Renal cortex interstitium (tissue), 11 donors: ENCODE measurements around the gene STAG2. TPM values are rescaled to one million over a fixed set of nuclear protein-coding genes. Genes with fewer than 3 reads are reported as not detected.
"Not testable (repeated sequence)": the region's sequence is repeated elsewhere in the genome, so short reads cannot be mapped to it uniquely, and the experiment has no call there.

Source experiments
- DNase-seq, 11 donors: peaks; one replicate each; pipeline ENCODE4 v3.0.0-alpha.2; 2013; ENCODE audit warnings: low read depth in 9 of 11, low spot score in 4 of 11; ENCODE audit errors: extremely low read depth in 1 of 11
- polyA plus RNA-seq, 3 donors: library from polyadenylated mRNA; unstranded; fragments of 120-200 nt; gene quantifications; one replicate each; pipeline ENCODE4 v1.2.1, GENCODE V29; 2013; ENCODE audit not compliant: insufficient read length in 3 of 3

The STAG2 gene
- polyA plus RNA-seq, 3 donors: 110 to 127 (median 121) TPM

GRCh38 chrX:124113621-124114600 is 152.4 kb downstream of the STAG2 start:
- DNase-seq: no peak

DNA sequence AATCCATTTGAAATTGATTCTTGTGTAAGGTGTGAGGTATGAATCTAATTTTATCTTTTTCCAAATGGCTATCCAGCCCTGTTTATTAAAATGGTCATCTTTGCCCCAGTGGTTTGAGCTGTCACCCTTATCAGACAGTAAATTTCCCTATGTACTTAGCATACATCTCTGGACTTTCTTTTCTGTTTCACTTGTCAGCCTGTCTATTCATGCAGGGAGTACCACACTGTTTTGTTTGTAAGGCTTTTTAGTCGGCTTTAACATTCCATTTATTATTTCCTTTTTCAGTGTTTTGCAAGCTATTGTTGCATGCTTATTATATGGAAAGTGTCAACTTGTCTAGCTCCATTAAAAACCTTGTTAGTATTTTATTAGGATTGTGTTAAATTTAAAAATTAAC is 155.8 kb downstream of the STAG2 start:
- no peak for DNase-seq

- no peak for DNase-seq
Observed at GRCh38 chrX:124125471-124125870, 164.0 kb downstream of the STAG2 start.

GRCh38 chrX:124127496-124127895 is 166.0 kb downstream of the STAG2 start:
- DNase-seq: no peak

DNA sequence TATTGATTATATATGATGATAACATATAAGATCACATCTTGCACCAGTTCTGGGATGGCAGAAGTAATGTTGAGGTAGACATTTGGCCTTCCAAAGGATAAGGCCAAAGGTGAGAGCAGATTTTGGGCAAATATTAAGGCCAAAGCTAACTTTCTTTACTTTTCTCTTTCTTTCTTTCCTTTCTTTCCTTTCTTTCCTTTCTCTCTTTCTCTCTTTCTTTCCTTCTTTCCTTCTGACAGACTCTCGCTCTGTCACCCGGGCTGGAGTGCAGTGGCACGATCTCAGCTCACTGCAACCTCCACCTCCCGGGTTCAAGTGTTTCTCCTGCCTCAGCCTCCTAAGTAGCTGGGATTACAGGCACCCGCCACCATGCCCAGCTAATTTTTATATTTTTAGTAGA is 170.9 kb downstream of the STAG2 start:
- DNase-seq: not testable (repeated sequence)

DNA sequence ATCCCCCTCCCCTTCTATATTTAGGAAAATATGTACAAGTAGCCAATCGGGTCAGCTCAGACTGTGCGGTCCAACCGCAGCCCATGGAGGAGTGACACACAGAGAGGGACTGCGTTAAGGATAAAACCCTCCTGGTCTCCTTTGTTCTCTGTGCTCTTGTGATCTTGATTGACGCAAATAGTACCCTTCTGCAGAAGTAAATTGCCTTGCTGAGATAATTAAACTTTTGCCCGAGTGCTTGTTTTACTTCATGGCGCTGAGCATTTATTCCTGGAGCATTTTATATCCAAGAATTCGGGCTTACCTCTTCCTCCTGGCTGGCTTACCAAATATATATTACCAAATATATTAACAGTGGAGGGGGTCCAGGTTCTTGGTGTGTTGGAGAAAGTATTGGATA is 184.2 kb downstream of the STAG2 start:
- DNase-seq: no peak

- DNase-seq: no peak
Observed at GRCh38 chrX:124151195-124151594, 189.7 kb downstream of the STAG2 start.

Other genes starting within 250 kb of the STAG2 start
- 100 to 1,000 TPM; 113 to 143 (median 133) TPM for gene THOC2, start 228.7 kb upstream of the STAG2 start, polyA plus RNA-seq
- gene XIAP, start 101.7 kb upstream of the STAG2 start, polyA plus RNA-seq: 10 to 100 TPM; 42.1 to 43.9 (median 43.2) TPM